NCI-H748 treated with DMSO at 0.1 percent for 48 hours (cell line): ENCODE results near the gene NCOA7.
"Not testable (repeated sequence)": the region's sequence is repeated elsewhere in the genome, so short reads cannot be mapped to it uniquely, and the experiment has no call there.

Source experiments
- DNase-seq: peaks from one replicate; lab custom pipeline; 2025; lab: John Stamatoyannopoulos, UW

The NCOA7 gene

DNA sequence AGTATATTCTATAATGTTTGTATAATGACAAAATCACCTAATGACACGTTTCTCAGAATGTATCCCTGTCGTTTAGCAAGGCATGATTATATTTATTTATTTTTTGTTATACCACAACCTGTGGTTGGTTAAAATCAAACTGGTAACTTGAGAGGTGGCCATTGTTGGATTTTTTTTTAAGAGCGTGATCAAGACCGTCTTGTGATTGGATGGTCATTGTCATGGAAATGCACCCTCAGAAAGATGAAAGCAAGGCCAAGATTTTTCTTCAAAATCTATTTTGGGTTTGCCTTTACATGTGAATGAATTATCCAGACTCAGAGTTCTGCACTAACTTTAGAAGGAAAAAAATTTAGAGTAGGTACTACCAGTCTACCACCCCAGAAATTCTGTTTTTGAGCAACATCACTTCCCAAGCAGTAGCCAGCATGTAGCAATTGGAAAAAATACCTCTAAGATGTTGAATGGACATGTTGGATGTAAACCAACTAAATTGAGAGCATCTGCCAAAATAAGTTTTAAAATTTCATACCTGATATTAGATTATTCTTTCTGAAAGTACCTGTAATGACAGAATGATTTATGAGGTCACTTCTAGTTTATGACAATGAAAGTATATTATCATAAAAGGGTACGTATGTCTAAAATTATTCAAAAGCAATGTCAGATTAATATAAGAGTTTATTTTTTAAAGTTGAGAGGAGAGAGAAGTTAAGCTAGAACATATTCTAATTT is 50.8 kb downstream of the NCOA7 start:
- no peak for DNase-seq

- no peak for DNase-seq
Measured at GRCh38 chr6:125842091-125842626, 51.4 kb downstream of the NCOA7 start.

GRCh38 chr6:125843593-125843992 is 52.8 kb downstream of the NCOA7 start:
- DNase-seq, result no peak

GRCh38 chr6:125844989-125845388 is 54.2 kb downstream of the NCOA7 start:
- DNase-seq, result peak; percentile 74

GRCh38 chr6:125846292-125847024 is 55.7 kb downstream of the NCOA7 start:
- no peak for DNase-seq

- not testable (repeated sequence) for DNase-seq
Measured at GRCh38 chr6:125848286-125848685, 57.5 kb downstream of the NCOA7 start.

- no peak for DNase-seq
Measured at GRCh38 chr6:125850361-125850760, 59.6 kb downstream of the NCOA7 start.

- no peak for DNase-seq
Measured at GRCh38 chr6:125852587-125852986, 61.8 kb downstream of the NCOA7 start.

GRCh38 chr6:125853168-125853567 is 62.4 kb downstream of the NCOA7 start:
- DNase-seq, result no peak

- no peak for DNase-seq
Measured at GRCh38 chr6:125853756-125854155, 63.0 kb downstream of the NCOA7 start.

GRCh38 chr6:125854355-125854754 is 63.6 kb downstream of the NCOA7 start:
- DNase-seq, result no peak

GRCh38 chr6:125855783-125856182 is 65.0 kb downstream of the NCOA7 start:
- no peak for DNase-seq

DNA sequence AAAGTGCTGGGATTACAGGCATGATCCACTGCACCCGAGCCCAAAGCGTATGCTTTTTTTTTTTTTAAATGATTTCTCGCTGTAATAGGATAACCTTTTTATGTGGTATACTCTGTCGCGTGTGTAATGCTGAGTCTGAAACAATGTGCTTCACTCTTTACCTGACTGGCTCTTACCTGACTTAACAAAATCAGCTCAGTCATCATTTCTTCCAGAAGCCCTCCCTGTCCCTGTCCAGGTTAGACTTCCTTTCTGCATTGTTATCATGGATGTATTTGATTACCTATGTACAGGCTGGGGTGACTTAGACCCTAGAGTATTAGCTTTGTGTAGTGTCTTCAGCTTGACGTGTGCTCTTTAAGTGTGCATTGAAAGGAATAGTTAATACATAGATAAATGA is 67.1 kb downstream of the NCOA7 start:
- DNase-seq, result no peak

- DNase-seq, result peak; percentile 58
Measured at GRCh38 chr6:125858427-125859320, 67.9 kb downstream of the NCOA7 start.

- no peak for DNase-seq
Measured at GRCh38 chr6:125859727-125860126, 69.0 kb downstream of the NCOA7 start.

DNA sequence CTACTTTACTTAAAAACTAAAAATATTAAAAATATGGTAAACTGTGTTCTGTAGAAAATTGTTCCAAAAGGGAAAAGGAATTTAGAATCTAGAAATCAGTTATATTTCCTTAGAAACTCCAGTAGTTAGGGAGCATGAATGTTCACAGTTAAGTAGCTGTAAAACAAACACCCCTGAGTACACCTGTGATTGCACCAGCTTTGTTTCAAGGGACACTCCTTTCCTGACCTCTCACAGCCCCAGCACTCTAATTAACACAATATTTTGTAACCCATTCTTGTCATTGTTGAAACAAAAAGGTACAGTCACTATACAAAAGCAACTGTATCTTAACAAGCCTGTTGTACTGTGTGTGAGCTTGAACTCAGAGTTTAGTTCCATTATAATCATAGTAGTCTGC is 72.3 kb downstream of the NCOA7 start:
- peak; percentile 37 for DNase-seq

- no peak for DNase-seq
Measured at GRCh38 chr6:125865015-125865414, 74.3 kb downstream of the NCOA7 start.

DNA sequence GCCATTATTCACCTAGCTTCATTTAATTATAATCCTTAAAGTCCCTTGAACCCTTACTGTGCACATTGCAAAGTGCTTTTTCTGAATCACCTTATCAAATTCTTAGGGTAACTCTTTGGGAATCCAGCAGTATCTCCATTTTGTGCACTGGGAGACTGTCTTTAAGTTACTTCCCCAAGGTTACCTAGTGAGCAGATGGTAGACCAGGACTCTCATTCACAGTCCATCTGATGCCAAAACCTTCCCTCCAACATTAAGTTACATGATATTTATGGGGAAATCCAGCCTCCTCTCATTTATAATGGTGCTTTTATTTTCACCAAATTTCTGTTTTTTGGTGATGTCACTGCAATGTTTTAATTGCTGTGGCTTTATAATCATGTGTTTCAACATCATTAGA is 75.7 kb downstream of the NCOA7 start:
- DNase-seq, result no peak

GRCh38 chr6:125867483-125867942 is 76.8 kb downstream of the NCOA7 start:
- DNase-seq, result no peak

GRCh38 chr6:125868252-125868651 is 77.5 kb downstream of the NCOA7 start:
- DNase-seq, result no peak

GRCh38 chr6:125868678-125869395 is 78.1 kb downstream of the NCOA7 start:
- DNase-seq, result no peak
